ENCODE measurements around the gene TACSTD2.
A peak's percentile ranks its signal among the peaks of the same experiment; 100 is the strongest.
"Not testable (repeated sequence)": the region's sequence is repeated elsewhere in the genome, so short reads cannot be mapped to it uniquely, and the experiment has no call there.

The TACSTD2 gene

GRCh38 chr1:58587667-58588066 lies 10.6 kb upstream of the TACSTD2 start:
- no peak for DNase-seq (ENCODE audit: low spot score)

DNA sequence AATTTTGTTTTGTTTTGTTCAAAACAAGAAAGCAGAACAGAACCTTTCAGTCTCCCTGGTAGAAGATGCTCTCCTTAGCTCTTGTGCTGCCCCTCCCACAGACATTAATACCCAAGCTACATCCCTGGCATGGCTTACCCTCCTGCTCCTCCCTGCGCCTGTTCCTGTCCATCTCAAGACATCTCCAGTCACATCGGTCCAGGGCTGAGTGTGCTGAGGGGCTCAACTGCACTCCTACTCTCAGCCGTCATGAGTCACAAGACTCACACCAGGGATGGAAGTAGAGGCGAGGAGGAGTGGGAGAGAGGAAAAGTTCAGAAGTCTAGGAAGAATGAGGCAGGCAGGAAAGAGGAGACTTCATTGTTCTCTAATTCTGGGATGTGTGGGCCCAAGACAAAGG lies 9.2 kb upstream of the TACSTD2 start:
- no peak for DNase-seq (ENCODE audit: low spot score)

DNA sequence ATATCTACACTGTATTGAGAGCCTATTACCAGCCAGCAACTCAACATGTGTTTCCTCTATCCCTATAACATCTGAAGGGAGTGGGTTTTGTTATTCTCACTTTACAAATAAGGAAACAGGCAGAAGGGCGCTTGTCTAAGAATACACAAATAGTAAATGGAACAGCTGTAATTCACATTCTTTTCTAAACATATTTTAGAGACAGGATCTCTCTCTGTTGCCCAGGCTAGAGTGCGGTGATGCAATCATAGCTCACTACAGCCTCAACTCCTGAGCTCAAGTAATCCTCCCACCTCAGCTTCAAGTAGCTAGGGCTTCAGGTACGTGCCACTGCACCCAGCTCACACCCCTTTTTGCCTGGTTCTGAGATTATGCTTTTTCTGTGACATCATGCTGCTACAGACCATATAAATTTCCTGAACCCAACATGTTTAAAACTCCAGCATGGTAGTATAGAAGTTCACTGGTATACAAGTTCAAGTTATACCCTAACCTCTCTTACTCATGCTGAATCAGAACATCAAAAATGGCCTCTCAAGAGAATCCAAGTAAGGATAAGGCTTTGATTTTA lies 8.6 kb upstream of the TACSTD2 start:
- DNase-seq (ENCODE audit: low spot score) = no peak

GRCh38 chr1:58585166-58585565 lies 8.1 kb upstream of the TACSTD2 start:
- no peak for DNase-seq (ENCODE audit: low spot score)

- DNase-seq (ENCODE audit: low spot score) = no peak
These were observed 7.2 kb upstream of the TACSTD2 start for GRCh38 chr1:58584082-58584895.

DNA sequence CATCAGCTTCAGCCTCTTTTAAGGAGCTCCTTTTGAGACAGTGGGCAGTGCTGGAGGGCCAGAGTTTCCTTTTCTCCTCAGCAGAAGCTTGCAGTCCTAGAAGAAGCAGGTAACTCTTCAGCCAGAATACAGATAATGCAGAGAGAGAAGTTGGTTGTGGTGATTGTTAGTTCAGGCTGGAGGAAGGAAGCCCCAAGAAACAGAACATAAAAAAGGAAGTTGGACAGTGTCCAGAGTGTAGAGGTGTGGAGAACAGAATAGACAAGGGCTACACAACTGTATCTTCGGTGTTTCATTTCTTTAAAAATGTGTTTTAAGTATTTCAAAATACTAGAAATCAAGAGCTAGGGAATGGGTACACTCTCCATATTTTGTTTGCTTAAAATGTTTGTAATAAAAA lies 6.4 kb upstream of the TACSTD2 start:
- no peak for DNase-seq (ENCODE audit: low spot score)

DNA sequence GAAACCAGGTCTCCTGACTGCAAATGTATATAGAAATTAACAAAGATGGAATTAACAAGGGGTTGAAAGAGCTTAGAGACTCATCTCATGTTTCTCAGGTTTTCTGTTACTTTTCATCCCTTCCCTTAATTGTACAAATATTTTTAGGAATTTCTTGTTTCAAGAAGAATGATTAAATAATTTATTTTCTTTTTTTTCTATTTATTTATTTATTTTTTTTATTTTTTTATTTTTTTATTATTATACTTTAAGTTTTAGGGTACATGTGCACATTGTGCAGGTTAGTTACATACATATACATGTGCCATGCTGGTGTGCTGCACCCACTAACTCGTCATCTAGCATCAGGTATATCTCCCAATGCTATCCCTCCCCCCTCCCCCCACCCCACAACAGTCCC lies 5.1 kb upstream of the TACSTD2 start:
- DNase-seq (ENCODE audit: low spot score) = not testable (repeated sequence)

GRCh38 chr1:58581641-58582040 lies 4.6 kb upstream of the TACSTD2 start:
- no peak for DNase-seq (ENCODE audit: low spot score)

DNA sequence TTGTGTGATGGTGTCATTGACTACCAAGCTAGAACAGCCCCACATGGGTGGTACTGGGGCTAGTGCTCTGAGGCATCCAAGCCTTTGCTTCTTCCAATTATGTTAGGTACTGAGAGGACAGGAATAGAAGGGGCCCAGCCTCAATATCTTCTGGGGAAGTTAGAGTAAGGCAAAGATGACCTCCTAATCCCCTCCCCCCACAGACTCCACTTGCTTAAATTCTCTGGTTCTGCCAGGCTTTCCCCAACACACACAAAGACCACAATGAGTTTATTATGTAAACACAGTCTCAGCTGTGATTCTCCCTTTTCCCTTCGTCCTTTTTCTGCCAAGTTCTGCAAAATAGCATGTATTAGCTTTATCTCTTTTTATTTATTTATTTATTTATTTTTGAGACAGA lies 3.1 kb upstream of the TACSTD2 start:
- DNase-seq (ENCODE audit: low spot score) = no peak

GRCh38 chr1:58577654-58578030 lies 590 bp upstream of the TACSTD2 start:
- no peak for DNase-seq (ENCODE audit: low spot score)

- no peak for DNase-seq (ENCODE audit: low spot score)
These were observed 726 bp downstream of the TACSTD2 start for GRCh38 chr1:58576325-58576726.

GRCh38 chr1:58575551-58576324 lies 1.3 kb downstream of the TACSTD2 start:
- no peak for DNase-seq (ENCODE audit: low spot score)

- no peak for DNase-seq (ENCODE audit: low spot score)
These were observed 2.2 kb downstream of the TACSTD2 start for GRCh38 chr1:58574816-58575215.

GRCh38 chr1:58573705-58574591 lies 3.1 kb downstream of the TACSTD2 start:
- peak; percentile 39 for DNase-seq (ENCODE audit: low spot score)

DNA sequence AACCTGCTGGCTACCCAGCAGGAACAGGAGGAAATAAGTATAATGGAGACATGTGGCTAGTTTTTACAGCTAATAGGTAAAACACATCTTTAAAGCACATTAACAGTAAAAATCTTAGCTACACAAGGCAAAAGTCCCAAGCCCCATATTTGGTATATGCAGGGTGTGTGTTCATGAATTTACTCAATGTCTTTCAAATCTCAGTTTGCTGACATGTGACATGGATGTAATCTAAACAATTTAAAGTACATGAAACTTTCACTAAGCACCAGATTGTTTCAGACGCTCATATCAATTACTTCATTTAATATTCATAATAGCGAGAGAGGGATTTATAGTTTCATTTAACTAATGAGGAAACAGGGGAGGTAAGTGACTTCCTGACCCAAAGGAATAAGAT lies 3.9 kb downstream of the TACSTD2 start:
- no peak for DNase-seq (ENCODE audit: low spot score)

DNA sequence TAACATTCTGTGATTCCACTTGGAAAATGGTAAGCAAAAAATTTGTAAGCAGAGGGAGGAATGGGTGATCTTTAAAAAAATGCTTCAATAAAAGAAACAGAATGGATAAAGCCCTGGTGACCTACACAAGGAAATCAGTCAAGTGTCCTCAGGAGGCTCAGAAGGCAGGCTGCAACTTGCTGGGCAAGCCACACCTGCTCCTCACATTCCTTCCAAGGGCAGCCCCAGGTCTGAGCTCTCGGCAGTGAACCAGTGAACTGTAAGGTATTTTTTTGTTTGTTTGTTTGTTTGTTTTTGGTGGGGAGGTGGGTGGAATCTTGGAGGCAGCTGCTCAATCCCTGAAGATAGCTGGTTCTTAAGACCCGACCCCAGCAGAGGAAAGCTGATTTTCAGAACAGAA lies 4.4 kb downstream of the TACSTD2 start:
- no peak for DNase-seq (ENCODE audit: low spot score)

GRCh38 chr1:58571616-58572015 lies 5.4 kb downstream of the TACSTD2 start:
- DNase-seq (ENCODE audit: low spot score) = no peak

GRCh38 chr1:58570817-58571216 lies 6.2 kb downstream of the TACSTD2 start:
- DNase-seq (ENCODE audit: low spot score) = no peak

GRCh38 chr1:58570094-58570493 lies 7.0 kb downstream of the TACSTD2 start:
- DNase-seq (ENCODE audit: low spot score) = no peak

DNA sequence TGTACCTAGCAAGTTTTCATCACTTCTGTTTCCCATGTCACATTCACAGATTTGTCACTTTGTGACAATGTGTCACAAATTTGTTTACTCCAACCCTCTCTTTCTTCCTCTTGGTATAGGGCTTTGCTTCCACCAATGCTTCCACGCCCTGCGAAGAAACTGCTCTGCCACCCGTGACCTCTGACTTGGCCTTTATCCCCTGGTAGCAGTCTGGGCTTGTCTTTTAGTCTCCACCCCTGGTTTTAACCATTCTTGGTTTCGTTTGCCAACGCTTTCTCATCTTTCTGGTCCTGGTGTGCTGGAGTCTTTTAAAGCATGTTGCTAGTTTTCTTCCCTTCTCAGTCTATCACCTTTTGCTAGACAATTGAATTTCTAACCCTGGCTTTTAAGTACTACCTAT lies 8.1 kb downstream of the TACSTD2 start:
- DNase-seq (ENCODE audit: low spot score) = no peak

DNA sequence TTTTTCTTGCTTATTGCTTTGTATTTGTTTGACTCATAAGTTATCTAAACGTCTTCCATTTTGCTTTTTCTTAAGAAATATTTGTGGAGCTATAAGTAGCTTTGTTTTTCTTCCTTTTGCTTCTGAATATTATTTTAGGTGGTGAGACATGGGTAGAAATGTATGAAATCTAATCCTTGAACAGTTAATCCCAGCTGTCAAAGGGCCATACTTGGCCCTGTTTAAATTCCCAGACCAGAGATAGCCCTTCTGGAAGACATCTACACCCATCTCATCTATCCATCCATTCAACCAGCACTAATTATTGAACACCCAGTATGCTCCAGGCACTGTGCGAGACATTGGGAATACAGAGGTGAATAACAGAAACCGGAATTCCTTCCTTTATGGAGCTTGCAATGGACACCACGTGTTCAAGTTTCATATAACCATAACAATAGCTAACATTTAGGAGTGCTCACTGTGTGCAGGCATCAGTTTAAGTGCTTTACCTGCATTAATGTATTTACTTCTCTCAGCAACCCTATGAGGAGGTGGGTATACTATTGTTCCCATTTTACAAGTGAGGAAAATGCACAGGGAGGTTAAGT lies 8.7 kb downstream of the TACSTD2 start:
- DNase-seq (ENCODE audit: low spot score) = no peak

GRCh38 chr1:58566339-58566738 lies 10.7 kb downstream of the TACSTD2 start:
- no peak for DNase-seq (ENCODE audit: low spot score)
